ENCODE data around the gene SLC25A51. TPM values are rescaled to one million over a fixed set of nuclear protein-coding genes. Genes with fewer than 3 reads are reported as not detected.

The SLC25A51 gene, protein sequence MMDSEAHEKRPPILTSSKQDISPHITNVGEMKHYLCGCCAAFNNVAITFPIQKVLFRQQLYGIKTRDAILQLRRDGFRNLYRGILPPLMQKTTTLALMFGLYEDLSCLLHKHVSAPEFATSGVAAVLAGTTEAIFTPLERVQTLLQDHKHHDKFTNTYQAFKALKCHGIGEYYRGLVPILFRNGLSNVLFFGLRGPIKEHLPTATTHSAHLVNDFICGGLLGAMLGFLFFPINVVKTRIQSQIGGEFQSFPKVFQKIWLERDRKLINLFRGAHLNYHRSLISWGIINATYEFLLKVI
- polyA plus RNA-seq (2011; rRNA removed), result 24.3 and 29.2 TPM in 2 replicates
- 11.8 and 14.5 TPM in 2 replicates for polyA plus RNA-seq (2012; cell fraction: cytosol; rRNA removed)
- 5.7 and 8.7 TPM in 2 replicates for polyA plus RNA-seq (2012; cell fraction: nucleus; rRNA removed)
- polyA plus RNA-seq (2017; fragmentation: RNase III; extraction: RNeasy Plus Mini Kit Qiagen cat#74134 plus additional on column Dnase treatment), result 16.6 to 18.0 TPM (median 17.2 TPM) in 3 replicates
- 62.7 and 65.7 TPM in 2 replicates for polyA minus RNA-seq (2011; rRNA and poly(A)+ RNA removed)

- H3K4me3 ChIP-seq, result peak within 1 kb of the TSS; percentile 94
- ATAC-seq (peak; percentile 83 to 92), DNase-seq (ENCODE audit: low read depth in 1 of 2, low spot score in 1 of 2) (peak; percentile 94), FAIRE-seq (peak; percentile 97)
- 0% methylated on average over 22 of the region's 84 CpGs for WGBS (ENCODE audit: missing lambda C conversion rate)
- ChIA-PET CTCF (interaction anchor here (0.6 to 4.1 kb wide), 26 partner anchors 9 to 489 kb away, joined by 3 to 29 read pairs (median 4); partner anchors contain the start of genes ALDH1B1 and SHB), POLR2A (interaction anchor here (1.1 to 1.2 kb wide), 2 partner anchors 10 to 119 kb away, joined by 3 to 5 read pairs; partner anchors contain the start of gene EXOSC3)
- H3K9me3 ChIP-seq, result no peaks in the 10 kb centered on the region
- H3K4me1 ChIP-seq, result peaks cover 26% of the 10 kb centered on the region
- peak within 1 kb of the TSS; percentile 82 for H3K4me2 ChIP-seq
- peak within 1 kb of the TSS; percentile 92 to 96 for H3K27ac ChIP-seq
- peak; percentile 88 for TF ChIP-seq SMC3 (IDR thresholded peaks at IDR 0.05)
- TF ChIP-seq MYC (IDR thresholded peaks at IDR 0.05; ENCODE audit: borderline replicate concordance, low read length), result peak; percentile 94
- TF ChIP-seq JUNB (IDR thresholded peaks at IDR 0.05), result no peak
- TF ChIP-seq SREBF2 (IDR thresholded peaks at IDR 0.05), result no peak
- no peak; the same call in 1 of the 2 replicates for TF ChIP-seq POLR2AphosphoS2 (conservative IDR thresholded peaks at IDR 0.05; ENCODE audit: low read length)
- TF ChIP-seq HOXB5 (CRISPR knock-in tag; IDR thresholded peaks at IDR 0.05), result peak; percentile 63; the same call in 1 of the 2 replicates
- TF ChIP-seq HEYL (CRISPR knock-in tag; IDR thresholded peaks at IDR 0.05), result no peak
- no peak for TF ChIP-seq HOXA7 (CRISPR knock-in tag; IDR thresholded peaks at IDR 0.05)
- no peak for TF ChIP-seq FOSL2 (IDR thresholded peaks at IDR 0.05)
- TF ChIP-seq FOSL2 (CRISPR knock-in tag; IDR thresholded peaks at IDR 0.05), result peak; percentile 38; the same call in 1 of the 2 replicates
- TF ChIP-seq HMGXB4 (CRISPR knock-in tag; IDR thresholded peaks at IDR 0.05; ENCODE audit: borderline replicate concordance), result peak; percentile 85; the same call in 1 of the 2 replicates
- TF ChIP-seq RCOR1 (IDR thresholded peaks at IDR 0.05; ENCODE audit: low read depth, low read length), result no peak
- peak; percentile 67; the same call in 1 of the 2 replicates for TF ChIP-seq MAZ (IDR thresholded peaks at IDR 0.05; ENCODE audit: borderline replicate concordance, low read depth, low read length)
- TF ChIP-seq TFCP2L1 (CRISPR knock-in tag; IDR thresholded peaks at IDR 0.05), result no peak; the same call in 1 of the 2 replicates
- TF ChIP-seq, protein P1, sequence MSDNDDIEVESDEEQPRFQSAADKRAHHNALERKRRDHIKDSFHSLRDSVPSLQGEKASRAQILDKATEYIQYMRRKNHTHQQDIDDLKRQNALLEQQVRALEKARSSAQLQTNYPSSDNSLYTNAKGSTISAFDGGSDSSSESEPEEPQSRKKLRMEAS (IDR thresholded peaks at IDR 0.05), result peak; percentile 96
- TF ChIP-seq KDM1A (IDR thresholded peaks at IDR 0.05; ENCODE audit: low read depth), result no peak
- peak; percentile 64 for TF ChIP-seq POLR2A (IDR thresholded peaks at IDR 0.05; ENCODE audit: low read length)
- TF ChIP-seq KDM5A (IDR thresholded peaks at IDR 0.05), result peak; percentile 65
- TF ChIP-seq REST (IDR thresholded peaks at IDR 0.05), result peak; percentile 29; the same call in 1 of the 2 replicates
- peak; percentile 36; the same call in 1 of the 2 replicates for TF ChIP-seq GATA3 (IDR thresholded peaks at IDR 0.05; ENCODE audit: borderline replicate concordance)
- TF ChIP-seq, protein P2, sequence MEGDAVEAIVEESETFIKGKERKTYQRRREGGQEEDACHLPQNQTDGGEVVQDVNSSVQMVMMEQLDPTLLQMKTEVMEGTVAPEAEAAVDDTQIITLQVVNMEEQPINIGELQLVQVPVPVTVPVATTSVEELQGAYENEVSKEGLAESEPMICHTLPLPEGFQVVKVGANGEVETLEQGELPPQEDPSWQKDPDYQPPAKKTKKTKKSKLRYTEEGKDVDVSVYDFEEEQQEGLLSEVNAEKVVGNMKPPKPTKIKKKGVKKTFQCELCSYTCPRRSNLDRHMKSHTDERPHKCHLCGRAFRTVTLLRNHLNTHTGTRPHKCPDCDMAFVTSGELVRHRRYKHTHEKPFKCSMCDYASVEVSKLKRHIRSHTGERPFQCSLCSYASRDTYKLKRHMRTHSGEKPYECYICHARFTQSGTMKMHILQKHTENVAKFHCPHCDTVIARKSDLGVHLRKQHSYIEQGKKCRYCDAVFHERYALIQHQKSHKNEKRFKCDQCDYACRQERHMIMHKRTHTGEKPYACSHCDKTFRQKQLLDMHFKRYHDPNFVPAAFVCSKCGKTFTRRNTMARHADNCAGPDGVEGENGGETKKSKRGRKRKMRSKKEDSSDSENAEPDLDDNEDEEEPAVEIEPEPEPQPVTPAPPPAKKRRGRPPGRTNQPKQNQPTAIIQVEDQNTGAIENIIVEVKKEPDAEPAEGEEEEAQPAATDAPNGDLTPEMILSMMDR (IDR thresholded peaks at IDR 0.05), result peak; percentile 96
- peak; percentile 79 to 87 for TF ChIP-seq RAD21 (conservative IDR thresholded peaks at IDR 0.05 in 1 of 2, IDR thresholded peaks at IDR 0.05 in 1 of 2)
- TF ChIP-seq CHD4 (IDR thresholded peaks at IDR 0.05; ENCODE audit: borderline replicate concordance), result no peak
- TF ChIP-seq EP300 (IDR thresholded peaks at IDR 0.05), result no peak
- no peak for TF ChIP-seq CHD2 (IDR thresholded peaks at IDR 0.05; ENCODE audit: low read length, partially characterized antibody)
- TF ChIP-seq JUN (IDR thresholded peaks at IDR 0.05), result peak; percentile 57 to 91; a peak in 4 of 5 replicates
- TF ChIP-seq RARB (CRISPR knock-in tag; IDR thresholded peaks at IDR 0.05), result no peak
- TF ChIP-seq USF2 (IDR thresholded peaks at IDR 0.05), result peak; percentile 92
- no peak for TF ChIP-seq HOXB13 (CRISPR knock-in tag; IDR thresholded peaks at IDR 0.05; ENCODE audit: low read depth)
These were observed at the start of gene SLC25A51 for GRCh38 chr9:37903647-37904444. Gene SLC25A51 (minus strand): TSS chr9:37904127. CDS start chr9:37888550, 15,577 bp downstream.

Measured in A549 (cell line).